SK-N-SH (cell line): ENCODE data around the gene ENOX1. TPM values are rescaled to one million over a fixed set of nuclear protein-coding genes. Genes with fewer than 3 reads are reported as not detected.

Source experiments
- CTCF ChIA-PET: fragments of 300-600, 350-600 bp; formaldehyde crosslinking; extraction: SDS; loops from one replicate; lab custom pipeline; 2021; lab: Yijun Ruan, JAX
- POLR2A ChIA-PET: fragments of 350-600 bp; sonication (Branson Sonifier 250); formaldehyde crosslinking; extraction: SDS; loops from one replicate; lab custom pipeline; 2020; ENCODE audit warnings: antibody characterized with exemption, inconsistent platforms; lab: Yijun Ruan, JAX
- DNase-seq: peaks from one replicate; pipeline ENCODE4 v3.0.0; 2012
- H2AFZ ChIP-seq: fragments of 200-600 bp; sonication (generic); 2 replicates; pipeline ENCODE4 v1.8.1; 2016; ENCODE audit warnings: antibody characterized with exemption, mild to moderate bottlenecking, low read depth
- H3F3A ChIP-seq: fragments of 200-600 bp; sonication (generic); replicated peaks from 2 replicates; pipeline ENCODE3; 2016; ENCODE audit warnings: antibody characterized with exemption, mild to moderate bottlenecking; ENCODE audit not compliant: insufficient read depth
- H3K27ac ChIP-seq, 2 experiments: fragments of 200-500 bp in 1 of 2; fragments of 200-600 bp in 1 of 2; sonication (Bioruptor generic) in 1 of 2; sonication (generic), shearing (Covaris generic) in 1 of 2; 2 replicates each; pipeline versions ENCODE4 v1.5.1 to v1.6.1; 2014 to 2016; ENCODE audit warnings: low read depth in 2 of 2, inconsistent platforms in 1 of 2, low read length in 1 of 2, mild to moderate bottlenecking in 1 of 2, mixed read lengths in 1 of 2
- H3K27me3 ChIP-seq: fragments of 200-600 bp; sonication (generic), shearing (Covaris generic); 2 replicates; pipeline ENCODE4 v1.6.1; 2016; ENCODE audit warnings: mixed run types; ENCODE audit not compliant: insufficient read depth
- H3K36me3 ChIP-seq, 2 experiments: fragments of 200-500 bp in 1 of 2; fragments of 200-600 bp in 1 of 2; sonication (Bioruptor generic) in 1 of 2; sonication (generic) in 1 of 2; replicated peaks in 1 of 2; 2 replicates each; pipeline versions ENCODE3 to v1.5.1; 2014 to 2016; ENCODE audit warnings: low read length in 1 of 2, mild to moderate bottlenecking in 1 of 2; ENCODE audit not compliant: insufficient read depth in 2 of 2, control insufficient read depth in 1 of 2
- H3K4me1 ChIP-seq, 2 experiments: fragments of 200-500 bp in 1 of 2; fragments of 200-600 bp in 1 of 2; sonication (Bioruptor generic) in 1 of 2; sonication (generic), shearing (Covaris generic) in 1 of 2; 2 replicates each; pipeline versions ENCODE4 v1.5.1 to v1.6.1; 2014 to 2016; ENCODE audit warnings: low read depth in 1 of 2, low read length in 1 of 2, mixed run types in 1 of 2; ENCODE audit not compliant: insufficient read depth in 2 of 2, control insufficient read depth in 1 of 2
- H3K4me2 ChIP-seq: fragments of 200-600 bp; sonication (generic), shearing (Covaris generic); 2 replicates; pipeline ENCODE4 v1.6.1; 2017; ENCODE audit warnings: mixed run types
- H3K4me3 ChIP-seq, 2 experiments: fragments of 200-500 bp in 1 of 2; fragments of 200-600 bp in 1 of 2; sonication (Bioruptor generic) in 1 of 2; sonication (generic), shearing (Covaris generic) in 1 of 2; 2 replicates each; pipeline versions ENCODE4 v1.5.1 to v1.8.1; 2014 to 2016; ENCODE audit warnings: low read depth in 2 of 2, inconsistent platforms in 1 of 2, low read length in 1 of 2, mild to moderate bottlenecking in 1 of 2, mixed read lengths in 1 of 2, moderate library complexity in 1 of 2
- H3K79me2 ChIP-seq: fragments of 200-600 bp; sonication (generic); 2 replicates; pipeline ENCODE4 v1.8.1; 2017; ENCODE audit warnings: mild to moderate bottlenecking; ENCODE audit not compliant: insufficient read depth
- H3K9ac ChIP-seq: fragments of 200-600 bp; sonication (generic); 2 replicates; pipeline ENCODE4 v1.6.1; 2017; ENCODE audit warnings: mixed run types
- H3K9me2 ChIP-seq: fragments of 200-600 bp; sonication (generic); 2 replicates; pipeline ENCODE4 v1.6.1; 2017; ENCODE audit warnings: mixed run types
- H3K9me3 ChIP-seq: fragments of 200-600 bp; sonication (generic); 2 replicates; pipeline ENCODE4 v1.6.1; 2017; ENCODE audit warnings: mixed run types, mild to moderate bottlenecking, moderate library complexity
- H4K20me1 ChIP-seq: fragments of 200-600 bp; sonication (generic); 2 replicates; pipeline ENCODE4 v1.6.1; 2017; ENCODE audit warnings: mild to moderate bottlenecking, mixed run types; ENCODE audit not compliant: insufficient read depth
- CHD2 ChIP-seq: fragments of 150-350 bp; IDR thresholded peaks from 2 replicates; pipeline ENCODE4 v1.6.1; 2018; ENCODE audit warnings: low read length; ENCODE audit not compliant: partially characterized antibody
- ELF1 ChIP-seq: IDR thresholded peaks from 2 replicates; pipeline ENCODE4 v1.4.0; 2012
- EP300 ChIP-seq, 2 experiments: IDR thresholded peaks; 2 replicates each; pipeline versions ENCODE4 v1.4.0 to v1.6.1; 2012; ENCODE audit warnings: borderline replicate concordance in 1 of 2, low read depth in 1 of 2, low read length in 1 of 2
- EZH2phosphoT487 ChIP-seq: fragments of 200-600 bp; sonication (generic); IDR thresholded peaks from 2 replicates; pipeline ENCODE4 v1.6.1; 2017; ENCODE audit warnings: low read depth, mixed run types, mild to moderate bottlenecking, antibody characterized with exemption, moderate library complexity, borderline replicate concordance
- FOSL2 ChIP-seq: IDR thresholded peaks from 2 replicates; pipeline ENCODE4 v1.4.0; 2012; ENCODE audit warnings: low read depth, mild to moderate bottlenecking, moderate library complexity, borderline replicate concordance
- GATA2 ChIP-seq: sonication (generic); formaldehyde crosslinking; IDR thresholded peaks from 2 replicates; pipeline ENCODE4 v1.5.0; 2020; ENCODE audit warnings: mild to moderate bottlenecking, missing genetic modification reagents
- NRF1 ChIP-seq: IDR thresholded peaks from 2 replicates; pipeline ENCODE4 v1.6.1; 2012; ENCODE audit warnings: low read depth, mild to moderate bottlenecking, low read length
- POLR2AphosphoS5 ChIP-seq: IDR thresholded peaks from 2 replicates; pipeline ENCODE4 v1.6.1; 2012; ENCODE audit warnings: low read depth, low read length
- RXRA ChIP-seq: IDR thresholded peaks from 2 replicates; pipeline ENCODE4 v1.4.0; 2012; ENCODE audit warnings: low read depth, mild to moderate bottlenecking, borderline replicate concordance
- SMC3 ChIP-seq: IDR thresholded peaks from 2 replicates; pipeline ENCODE4 v1.6.1; 2012; ENCODE audit warnings: low read depth, low read length, improper control_type of control experiment
- TEAD4 ChIP-seq: IDR thresholded peaks from 2 replicates; pipeline ENCODE4 v1.4.0; 2012; ENCODE audit warnings: mild to moderate bottlenecking, borderline replicate concordance; ENCODE audit not compliant: insufficient read depth
- WGBS: methylation state at CpG from one replicate; pipeline ENCODE4 v1.1.6; 2017; ENCODE audit warnings: low lambda C conversion rate; 5-methylcytosine and 5-hydroxymethylcytosine counted together
- polyA plus RNA-seq, 3 experiments: library from polyadenylated mRNA; depleted of rRNA; stranded (reverse); fragments of >200 nt; gene quantifications; 2 replicates each; pipeline ENCODE4 v1.2.3, GENCODE V29; 2012
- TF ChIP-seq, protein P1 (sequence below): fragments of 150-350 bp; IDR thresholded peaks from 2 replicates; pipeline ENCODE4 v1.6.1; 2016; ENCODE audit warnings: mild to moderate bottlenecking, low read depth, low read length
- TF ChIP-seq, protein P2 (sequence below): IDR thresholded peaks from 2 replicates; pipeline ENCODE4 v1.4.0; 2012; ENCODE audit warnings: low read depth
- TF ChIP-seq, protein P3 (sequence below): IDR thresholded peaks from 2 replicates; pipeline ENCODE4 v1.4.0; 2012; ENCODE audit warnings: low read depth, borderline replicate concordance
- TF ChIP-seq, protein P4 (sequence below): IDR thresholded peaks from 2 replicates; pipeline ENCODE4 v1.4.0; 2012; ENCODE audit warnings: low read depth, borderline replicate concordance
- TF ChIP-seq, protein P5 (sequence below): IDR thresholded peaks from 2 replicates; pipeline ENCODE4; 2012
- TF ChIP-seq, protein P6 (sequence below): fragments of 150-350 bp; IDR thresholded peaks from 2 replicates; pipeline ENCODE4 v1.6.1; 2017; ENCODE audit warnings: antibody characterized with exemption, low read length, low read depth, borderline replicate concordance
- TF ChIP-seq, protein P7 (sequence below): IDR thresholded peaks from 2 replicates; pipeline ENCODE4 v1.6.1; 2012; ENCODE audit warnings: mild to moderate bottlenecking, low read depth, low read length, moderate library complexity
- TF ChIP-seq, protein P8 (sequence below): fragments of 200-600 bp; sonication (generic); IDR thresholded peaks from 2 replicates; pipeline ENCODE4 v1.6.1; 2017; ENCODE audit warnings: antibody characterized with exemption, mild to moderate bottlenecking, moderate library complexity

Gene ENOX1
- polyA plus RNA-seq, 1 of the 3 experiments (the other 2 are of a cell fraction), result 5.8 TPM

DNA sequence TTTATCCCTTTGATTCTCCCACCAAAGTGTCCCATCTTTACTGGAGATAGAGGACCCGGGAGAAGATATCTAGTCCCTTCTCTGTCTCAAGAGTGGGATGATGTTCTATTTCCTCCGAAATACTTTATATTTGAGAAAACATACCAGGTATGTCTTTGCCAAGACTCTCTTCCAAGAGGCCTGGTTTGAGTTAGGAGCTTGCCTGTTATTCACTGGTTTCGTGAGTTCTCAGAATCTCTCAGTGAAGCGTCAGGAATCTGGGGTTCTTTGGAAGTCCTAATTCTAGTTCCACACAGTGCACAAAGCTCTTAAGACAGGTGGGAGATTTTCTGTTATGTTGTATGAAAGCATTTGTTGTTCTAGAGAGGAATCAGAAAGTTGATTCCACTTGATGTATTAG lies 581.4 kb downstream of the ENOX1 start (continued):
- TF ChIP-seq FOSL2, result no peak

DNA sequence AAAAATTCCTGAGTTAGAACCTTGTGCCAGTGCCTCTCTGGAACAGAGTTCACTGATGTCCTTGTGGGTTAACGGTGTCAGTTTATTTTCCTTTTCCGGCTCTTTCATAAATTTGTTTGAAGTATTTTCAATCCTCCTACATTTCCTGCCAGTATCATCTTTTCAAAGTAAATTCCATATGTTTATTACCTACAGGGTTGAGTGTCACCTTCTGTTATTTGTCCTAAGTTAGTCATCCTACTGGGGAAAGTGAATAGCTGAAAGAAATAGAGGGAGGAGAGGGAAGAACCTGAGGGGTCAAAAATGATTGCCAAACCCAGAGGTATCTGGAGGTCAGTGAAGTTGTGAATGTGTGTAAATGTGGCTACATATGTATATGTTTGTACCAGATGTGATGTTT lies 582.2 kb downstream of the ENOX1 start:
- H3K4me2 ChIP-seq, result no peak overlapping the region
- H3K27me3 ChIP-seq, result no peaks in the 10 kb centered on the region
- no peak overlapping the region for H2AFZ ChIP-seq
- H4K20me1 ChIP-seq, result no peaks in the 10 kb centered on the region
- DNase-seq, result no peak
- no peaks in the 10 kb centered on the region for H3K79me2 ChIP-seq
- no peaks in the 10 kb centered on the region for H3K36me3 ChIP-seq
- POLR2A ChIA-PET, result no interaction called here
- H3F3A ChIP-seq, result no peaks in the 10 kb centered on the region
- no peak overlapping the region for H3K27ac ChIP-seq
- no peak overlapping the region for H3K9ac ChIP-seq
- CTCF ChIA-PET, result interaction anchor here (2.4 kb wide), 1 partner anchor 9 kb away, joined by 7 read pairs; no protein-coding TSS in a partner anchor
- no peaks in the 10 kb centered on the region for H3K9me3 ChIP-seq
- WGBS, result 94% methylated on average over 2 of the region's 2 CpGs
- no peak overlapping the region for H3K4me3 ChIP-seq
- no peaks in the 10 kb centered on the region for H3K9me2 ChIP-seq
- H3K4me1 ChIP-seq, result no peaks in the 10 kb centered on the region; a peak in 1 of 4 replicates
- TF ChIP-seq TEAD4, result no peak
- TF ChIP-seq NRF1, result no peak
- TF ChIP-seq, protein P1, sequence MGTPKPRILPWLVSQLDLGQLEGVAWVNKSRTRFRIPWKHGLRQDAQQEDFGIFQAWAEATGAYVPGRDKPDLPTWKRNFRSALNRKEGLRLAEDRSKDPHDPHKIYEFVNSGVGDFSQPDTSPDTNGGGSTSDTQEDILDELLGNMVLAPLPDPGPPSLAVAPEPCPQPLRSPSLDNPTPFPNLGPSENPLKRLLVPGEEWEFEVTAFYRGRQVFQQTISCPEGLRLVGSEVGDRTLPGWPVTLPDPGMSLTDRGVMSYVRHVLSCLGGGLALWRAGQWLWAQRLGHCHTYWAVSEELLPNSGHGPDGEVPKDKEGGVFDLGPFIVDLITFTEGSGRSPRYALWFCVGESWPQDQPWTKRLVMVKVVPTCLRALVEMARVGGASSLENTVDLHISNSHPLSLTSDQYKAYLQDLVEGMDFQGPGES, result no peak
- no peak for TF ChIP-seq RXRA
- TF ChIP-seq, protein P2, sequence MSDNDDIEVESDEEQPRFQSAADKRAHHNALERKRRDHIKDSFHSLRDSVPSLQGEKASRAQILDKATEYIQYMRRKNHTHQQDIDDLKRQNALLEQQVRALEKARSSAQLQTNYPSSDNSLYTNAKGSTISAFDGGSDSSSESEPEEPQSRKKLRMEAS, result no peak
- TF ChIP-seq, protein P3, sequence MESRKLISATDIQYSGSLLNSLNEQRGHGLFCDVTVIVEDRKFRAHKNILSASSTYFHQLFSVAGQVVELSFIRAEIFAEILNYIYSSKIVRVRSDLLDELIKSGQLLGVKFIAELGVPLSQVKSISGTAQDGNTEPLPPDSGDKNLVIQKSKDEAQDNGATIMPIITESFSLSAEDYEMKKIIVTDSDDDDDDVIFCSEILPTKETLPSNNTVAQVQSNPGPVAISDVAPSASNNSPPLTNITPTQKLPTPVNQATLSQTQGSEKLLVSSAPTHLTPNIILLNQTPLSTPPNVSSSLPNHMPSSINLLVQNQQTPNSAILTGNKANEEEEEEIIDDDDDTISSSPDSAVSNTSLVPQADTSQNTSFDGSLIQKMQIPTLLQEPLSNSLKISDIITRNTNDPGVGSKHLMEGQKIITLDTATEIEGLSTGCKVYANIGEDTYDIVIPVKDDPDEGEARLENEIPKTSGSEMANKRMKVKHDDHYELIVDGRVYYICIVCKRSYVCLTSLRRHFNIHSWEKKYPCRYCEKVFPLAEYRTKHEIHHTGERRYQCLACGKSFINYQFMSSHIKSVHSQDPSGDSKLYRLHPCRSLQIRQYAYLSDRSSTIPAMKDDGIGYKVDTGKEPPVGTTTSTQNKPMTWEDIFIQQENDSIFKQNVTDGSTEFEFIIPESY, result no peak
- no peak for TF ChIP-seq SMC3
- no peak for TF ChIP-seq FOSL2
- TF ChIP-seq, protein P4, sequence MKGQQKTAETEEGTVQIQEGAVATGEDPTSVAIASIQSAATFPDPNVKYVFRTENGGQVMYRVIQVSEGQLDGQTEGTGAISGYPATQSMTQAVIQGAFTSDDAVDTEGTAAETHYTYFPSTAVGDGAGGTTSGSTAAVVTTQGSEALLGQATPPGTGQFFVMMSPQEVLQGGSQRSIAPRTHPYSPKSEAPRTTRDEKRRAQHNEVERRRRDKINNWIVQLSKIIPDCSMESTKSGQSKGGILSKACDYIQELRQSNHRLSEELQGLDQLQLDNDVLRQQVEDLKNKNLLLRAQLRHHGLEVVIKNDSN, result no peak
- TF ChIP-seq ELF1, result no peak
- TF ChIP-seq, protein P5, sequence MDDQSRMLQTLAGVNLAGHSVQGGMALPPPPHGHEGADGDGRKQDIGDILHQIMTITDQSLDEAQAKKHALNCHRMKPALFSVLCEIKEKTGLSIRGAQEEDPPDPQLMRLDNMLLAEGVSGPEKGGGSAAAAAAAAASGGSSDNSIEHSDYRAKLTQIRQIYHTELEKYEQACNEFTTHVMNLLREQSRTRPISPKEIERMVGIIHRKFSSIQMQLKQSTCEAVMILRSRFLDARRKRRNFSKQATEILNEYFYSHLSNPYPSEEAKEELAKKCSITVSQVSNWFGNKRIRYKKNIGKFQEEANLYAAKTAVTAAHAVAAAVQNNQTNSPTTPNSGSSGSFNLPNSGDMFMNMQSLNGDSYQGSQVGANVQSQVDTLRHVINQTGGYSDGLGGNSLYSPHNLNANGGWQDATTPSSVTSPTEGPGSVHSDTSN, result no peak
- TF ChIP-seq EZH2phosphoT487, result no peak
- TF ChIP-seq, protein P6, sequence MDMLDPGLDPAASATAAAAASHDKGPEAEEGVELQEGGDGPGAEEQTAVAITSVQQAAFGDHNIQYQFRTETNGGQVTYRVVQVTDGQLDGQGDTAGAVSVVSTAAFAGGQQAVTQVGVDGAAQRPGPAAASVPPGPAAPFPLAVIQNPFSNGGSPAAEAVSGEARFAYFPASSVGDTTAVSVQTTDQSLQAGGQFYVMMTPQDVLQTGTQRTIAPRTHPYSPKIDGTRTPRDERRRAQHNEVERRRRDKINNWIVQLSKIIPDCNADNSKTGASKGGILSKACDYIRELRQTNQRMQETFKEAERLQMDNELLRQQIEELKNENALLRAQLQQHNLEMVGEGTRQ, result no peak
- TF ChIP-seq, protein P7, sequence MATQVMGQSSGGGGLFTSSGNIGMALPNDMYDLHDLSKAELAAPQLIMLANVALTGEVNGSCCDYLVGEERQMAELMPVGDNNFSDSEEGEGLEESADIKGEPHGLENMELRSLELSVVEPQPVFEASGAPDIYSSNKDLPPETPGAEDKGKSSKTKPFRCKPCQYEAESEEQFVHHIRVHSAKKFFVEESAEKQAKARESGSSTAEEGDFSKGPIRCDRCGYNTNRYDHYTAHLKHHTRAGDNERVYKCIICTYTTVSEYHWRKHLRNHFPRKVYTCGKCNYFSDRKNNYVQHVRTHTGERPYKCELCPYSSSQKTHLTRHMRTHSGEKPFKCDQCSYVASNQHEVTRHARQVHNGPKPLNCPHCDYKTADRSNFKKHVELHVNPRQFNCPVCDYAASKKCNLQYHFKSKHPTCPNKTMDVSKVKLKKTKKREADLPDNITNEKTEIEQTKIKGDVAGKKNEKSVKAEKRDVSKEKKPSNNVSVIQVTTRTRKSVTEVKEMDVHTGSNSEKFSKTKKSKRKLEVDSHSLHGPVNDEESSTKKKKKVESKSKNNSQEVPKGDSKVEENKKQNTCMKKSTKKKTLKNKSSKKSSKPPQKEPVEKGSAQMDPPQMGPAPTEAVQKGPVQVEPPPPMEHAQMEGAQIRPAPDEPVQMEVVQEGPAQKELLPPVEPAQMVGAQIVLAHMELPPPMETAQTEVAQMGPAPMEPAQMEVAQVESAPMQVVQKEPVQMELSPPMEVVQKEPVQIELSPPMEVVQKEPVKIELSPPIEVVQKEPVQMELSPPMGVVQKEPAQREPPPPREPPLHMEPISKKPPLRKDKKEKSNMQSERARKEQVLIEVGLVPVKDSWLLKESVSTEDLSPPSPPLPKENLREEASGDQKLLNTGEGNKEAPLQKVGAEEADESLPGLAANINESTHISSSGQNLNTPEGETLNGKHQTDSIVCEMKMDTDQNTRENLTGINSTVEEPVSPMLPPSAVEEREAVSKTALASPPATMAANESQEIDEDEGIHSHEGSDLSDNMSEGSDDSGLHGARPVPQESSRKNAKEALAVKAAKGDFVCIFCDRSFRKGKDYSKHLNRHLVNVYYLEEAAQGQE, result no peak
- TF ChIP-seq, protein P8, sequence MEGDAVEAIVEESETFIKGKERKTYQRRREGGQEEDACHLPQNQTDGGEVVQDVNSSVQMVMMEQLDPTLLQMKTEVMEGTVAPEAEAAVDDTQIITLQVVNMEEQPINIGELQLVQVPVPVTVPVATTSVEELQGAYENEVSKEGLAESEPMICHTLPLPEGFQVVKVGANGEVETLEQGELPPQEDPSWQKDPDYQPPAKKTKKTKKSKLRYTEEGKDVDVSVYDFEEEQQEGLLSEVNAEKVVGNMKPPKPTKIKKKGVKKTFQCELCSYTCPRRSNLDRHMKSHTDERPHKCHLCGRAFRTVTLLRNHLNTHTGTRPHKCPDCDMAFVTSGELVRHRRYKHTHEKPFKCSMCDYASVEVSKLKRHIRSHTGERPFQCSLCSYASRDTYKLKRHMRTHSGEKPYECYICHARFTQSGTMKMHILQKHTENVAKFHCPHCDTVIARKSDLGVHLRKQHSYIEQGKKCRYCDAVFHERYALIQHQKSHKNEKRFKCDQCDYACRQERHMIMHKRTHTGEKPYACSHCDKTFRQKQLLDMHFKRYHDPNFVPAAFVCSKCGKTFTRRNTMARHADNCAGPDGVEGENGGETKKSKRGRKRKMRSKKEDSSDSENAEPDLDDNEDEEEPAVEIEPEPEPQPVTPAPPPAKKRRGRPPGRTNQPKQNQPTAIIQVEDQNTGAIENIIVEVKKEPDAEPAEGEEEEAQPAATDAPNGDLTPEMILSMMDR, result no peak
- TF ChIP-seq CHD2, result no peak
- no peak for TF ChIP-seq GATA2
- TF ChIP-seq EP300 (IDR thresholded peaks at IDR 0.05; ENCODE audit: borderline replicate concordance in 1 of 2, low read depth in 1 of 2, low read length in 1 of 2), result no peak
- TF ChIP-seq POLR2AphosphoS5, result no peak
